Measurements from ENCODE around the gene MCM6. TPM values are rescaled to one million over a fixed set of nuclear protein-coding genes. Genes with fewer than 3 reads are reported as not detected.

Gene MCM6
- total RNA-seq, 4 donors from 2014 or later, result 4.2 to 6.3 (median 4.8) TPM

DNA sequence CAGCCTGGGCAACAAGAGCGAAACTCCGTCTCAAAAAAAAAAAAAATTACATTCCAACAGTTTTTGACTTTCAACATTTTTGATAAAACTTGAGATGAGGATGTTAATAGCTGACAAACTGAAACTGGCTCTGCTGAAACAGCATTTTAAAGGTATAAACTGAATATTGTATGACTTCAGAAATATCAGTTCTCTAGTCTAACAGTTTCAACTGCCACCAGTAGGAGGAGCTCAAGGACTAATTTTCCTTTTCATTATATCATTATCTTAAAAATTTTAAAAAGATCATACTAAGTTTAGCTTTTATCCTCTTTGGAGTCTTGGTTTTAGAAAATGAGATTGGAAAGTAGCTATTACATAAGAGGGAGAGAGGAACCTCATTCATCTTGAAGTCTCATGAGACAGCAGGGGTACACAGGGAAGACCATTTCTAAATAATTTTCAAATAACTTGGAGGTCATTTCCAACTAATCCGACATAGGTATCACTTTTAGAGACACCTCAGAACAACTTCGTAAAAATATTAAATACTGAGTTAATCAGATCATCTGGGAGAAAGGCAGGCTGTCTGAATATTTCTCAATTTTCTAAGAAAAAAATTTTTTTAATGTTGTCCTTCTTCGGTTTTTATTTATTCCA is 37.6 kb upstream of the MCM6 start:
- no peak for DNase-seq
- no peaks in the 10 kb centered on the region for H3K27me3 ChIP-seq
- intact Hi-C loops (cut with DNase I; ENCODE audit: low total_unique reads) (loop anchor here (2.0 kb wide), 1 partner anchor 471 kb away; no protein-coding TSS in a partner anchor), in situ Hi-C loops (cut with MboI; ENCODE audit: low sequenced_read_pairs in 4 of 4) (loop anchor here in 3 of 4 donors (5.0 to 10.0 kb wide), 2 partner anchors 468 to 471 kb away; no protein-coding TSS in a partner anchor)
- no peak for ATAC-seq
- no peak overlapping the region for H3K4me3 ChIP-seq
- H3K36me3 ChIP-seq, result peaks cover 0 to 34% of the 10 kb centered on the region in 2 donors
- TF ChIP-seq, protein P1, sequence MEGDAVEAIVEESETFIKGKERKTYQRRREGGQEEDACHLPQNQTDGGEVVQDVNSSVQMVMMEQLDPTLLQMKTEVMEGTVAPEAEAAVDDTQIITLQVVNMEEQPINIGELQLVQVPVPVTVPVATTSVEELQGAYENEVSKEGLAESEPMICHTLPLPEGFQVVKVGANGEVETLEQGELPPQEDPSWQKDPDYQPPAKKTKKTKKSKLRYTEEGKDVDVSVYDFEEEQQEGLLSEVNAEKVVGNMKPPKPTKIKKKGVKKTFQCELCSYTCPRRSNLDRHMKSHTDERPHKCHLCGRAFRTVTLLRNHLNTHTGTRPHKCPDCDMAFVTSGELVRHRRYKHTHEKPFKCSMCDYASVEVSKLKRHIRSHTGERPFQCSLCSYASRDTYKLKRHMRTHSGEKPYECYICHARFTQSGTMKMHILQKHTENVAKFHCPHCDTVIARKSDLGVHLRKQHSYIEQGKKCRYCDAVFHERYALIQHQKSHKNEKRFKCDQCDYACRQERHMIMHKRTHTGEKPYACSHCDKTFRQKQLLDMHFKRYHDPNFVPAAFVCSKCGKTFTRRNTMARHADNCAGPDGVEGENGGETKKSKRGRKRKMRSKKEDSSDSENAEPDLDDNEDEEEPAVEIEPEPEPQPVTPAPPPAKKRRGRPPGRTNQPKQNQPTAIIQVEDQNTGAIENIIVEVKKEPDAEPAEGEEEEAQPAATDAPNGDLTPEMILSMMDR (IDR thresholded peaks at IDR 0.05 in 4 of 5, conservative IDR thresholded peaks at IDR 0.05 in 1 of 5), result peak; percentile 35 to 74 (median 62)
- no peak for TF ChIP-seq POLR2A (IDR thresholded peaks at IDR 0.05)
- no peaks in the 10 kb centered on the region for H3K9me3 ChIP-seq
- no peak overlapping the region for H3K27ac ChIP-seq
- no peaks in the 10 kb centered on the region for H3K4me1 ChIP-seq

DNA sequence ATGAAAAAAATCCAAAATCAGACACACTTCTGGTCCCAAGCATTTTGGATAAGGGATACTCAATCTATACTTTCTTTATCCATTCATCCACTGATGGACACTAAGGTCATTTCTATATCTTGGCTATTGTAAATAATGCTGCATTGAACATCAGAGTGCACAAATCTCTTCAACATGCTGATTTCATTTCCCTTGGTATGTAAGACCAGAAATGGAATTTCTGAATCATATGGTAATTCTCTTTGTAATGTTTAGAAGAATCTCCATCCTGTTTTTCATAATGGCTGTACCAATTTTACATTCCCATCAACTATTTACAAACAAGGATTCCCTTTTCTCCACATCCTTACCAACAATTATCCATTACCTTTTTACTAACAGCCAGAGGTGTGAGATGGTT is 33.7 kb upstream of the MCM6 start:
- H3K36me3 ChIP-seq, result peaks cover 2 to 50% of the 10 kb centered on the region in 2 donors
- no peak overlapping the region for H3K4me3 ChIP-seq
- DNase-seq (no peak), ATAC-seq (no peak)
- intact Hi-C loops (cut with DNase I; ENCODE audit: low total_unique reads), result no loop called here
- H3K4me1 ChIP-seq, result no peaks in the 10 kb centered on the region
- TF ChIP-seq, protein P1 (IDR thresholded peaks at IDR 0.05 in 4 of 5, conservative IDR thresholded peaks at IDR 0.05 in 1 of 5), result no peak
- TF ChIP-seq POLR2A (IDR thresholded peaks at IDR 0.05), result no peak
- no peaks in the 10 kb centered on the region for H3K9me3 ChIP-seq
- in situ Hi-C loops (cut with MboI; ENCODE audit: low sequenced_read_pairs in 4 of 4), result loop anchor here in 3 of 4 donors (5.0 to 10.0 kb wide), 2 partner anchors 472 to 475 kb away; no protein-coding TSS in a partner anchor
- no peaks in the 10 kb centered on the region for H3K27me3 ChIP-seq
- H3K27ac ChIP-seq, result no peak overlapping the region

DNA sequence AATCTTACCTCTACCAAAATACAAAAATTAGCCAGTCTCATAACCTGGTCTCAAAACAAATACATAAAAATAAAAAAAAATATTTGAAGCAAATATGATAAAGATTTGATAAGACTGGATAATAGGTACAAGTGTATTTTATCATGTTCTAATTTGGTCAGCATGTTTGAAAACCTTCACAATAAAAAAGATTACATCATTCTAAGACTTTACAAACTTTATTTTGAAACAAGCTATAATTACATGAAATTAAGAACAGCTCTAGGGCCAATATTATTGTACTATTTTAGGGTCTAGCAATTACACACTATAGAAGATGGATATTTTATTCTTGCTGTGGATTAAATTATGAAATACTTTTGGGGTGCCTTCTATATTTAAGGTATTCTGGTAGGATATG is 29.4 kb upstream of the MCM6 start:
- Histone ChIP-seq H3K9me3 (no peaks in the 10 kb centered on the region), H3K4me3 (no peak overlapping the region), H3K36me3 (peaks cover 2 to 33% of the 10 kb centered on the region in 2 donors), H3K27me3 (no peaks in the 10 kb centered on the region), H3K27ac (no peak overlapping the region), H3K4me1 (no peaks in the 10 kb centered on the region)
- in situ Hi-C loops (cut with MboI; ENCODE audit: low sequenced_read_pairs in 4 of 4), result no loop called here
- DNase-seq, result no peak
- intact Hi-C loops (cut with DNase I; ENCODE audit: low total_unique reads), result no loop called here
- TF ChIP-seq POLR2A (IDR thresholded peaks at IDR 0.05), result no peak
- TF ChIP-seq, protein P1 (IDR thresholded peaks at IDR 0.05 in 4 of 5, conservative IDR thresholded peaks at IDR 0.05 in 1 of 5), result no peak
- no peak for ATAC-seq

DNA sequence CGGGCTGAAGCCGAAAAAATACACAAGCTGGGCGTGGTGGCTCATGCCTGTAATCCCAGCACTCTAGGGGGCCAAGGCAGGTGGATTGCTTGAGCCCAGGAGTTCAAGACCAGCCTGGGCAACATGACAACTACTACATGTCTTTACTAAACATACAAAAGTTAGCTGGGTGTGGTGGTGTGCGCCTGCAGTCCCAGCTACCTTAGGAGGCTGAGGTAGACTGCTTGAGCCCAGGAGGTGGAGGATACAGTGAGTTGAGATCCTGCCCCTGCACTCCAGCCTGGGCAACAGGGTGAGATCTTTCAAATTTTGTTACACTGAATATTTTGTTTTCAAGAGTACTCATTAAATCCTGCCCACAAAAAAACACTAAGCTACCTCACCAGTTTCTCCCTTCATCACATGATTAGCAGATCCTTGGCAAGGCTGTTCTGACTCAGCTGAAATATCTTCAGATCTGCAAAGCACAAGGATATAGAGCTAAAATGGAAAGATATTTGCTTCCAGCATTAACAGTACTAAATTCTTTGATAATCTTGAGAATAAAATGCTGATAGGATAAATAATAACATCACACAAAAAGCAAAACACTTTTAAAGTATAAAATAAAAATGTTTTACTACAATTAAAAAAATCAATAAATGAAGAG is 28.2 kb upstream of the MCM6 start:
- DNase-seq (no peak), ATAC-seq (no peak)
- Histone ChIP-seq H3K4me1 (no peaks in the 10 kb centered on the region), H3K27me3 (no peaks in the 10 kb centered on the region), H3K36me3 (peaks cover 2 to 22% of the 10 kb centered on the region in 2 donors), H3K9me3 (no peaks in the 10 kb centered on the region), H3K27ac (no peak overlapping the region), H3K4me3 (no peak overlapping the region)
- TF ChIP-seq, protein P1 (IDR thresholded peaks at IDR 0.05 in 4 of 5, conservative IDR thresholded peaks at IDR 0.05 in 1 of 5), result no peak
- TF ChIP-seq POLR2A (IDR thresholded peaks at IDR 0.05), result no peak
- intact Hi-C loops (cut with DNase I; ENCODE audit: low total_unique reads), result no loop called here
- in situ Hi-C loops (cut with MboI; ENCODE audit: low sequenced_read_pairs in 4 of 4), result no loop called here

Data from gastrocnemius medialis (tissue), 4 donors.